Ascending aorta (tissue), 2 donors: ENCODE data around the gene PLA2G6. TPM values are rescaled to one million over a fixed set of nuclear protein-coding genes. Genes with fewer than 3 reads are reported as not detected.
"Not testable (repeated sequence)": the region's sequence is repeated elsewhere in the genome, so short reads cannot be mapped to it uniquely, and the experiment has no call there.

Experiments
- DNase-seq, 2 donors: peaks; one replicate each; pipeline ENCODE4 v3.0.0-alpha.2; 2019; ENCODE audit warnings: low spot score in 2 of 2
- H3K27ac ChIP-seq, 2 donors: fragments of 200-600 bp; sonication (generic); one replicate each; pipeline ENCODE4 v1.5.1; 2016 to 2017; ENCODE audit warnings: mild to moderate bottlenecking in 1 of 2
- H3K27me3 ChIP-seq: fragments of 200-600 bp; sonication (generic); one replicate; pipeline ENCODE4 v1.5.1; 2017
- H3K36me3 ChIP-seq, 2 donors: fragments of 200-600 bp; sonication (generic); one replicate each; pipeline ENCODE4 v1.5.1; 2016
- H3K4me1 ChIP-seq, 2 donors: fragments of 200-600 bp; sonication (generic); one replicate each; pipeline ENCODE4 v1.5.1; 2016 to 2017; ENCODE audit warnings: mild to moderate bottlenecking in 1 of 2
- H3K4me3 ChIP-seq, 2 donors: fragments of 200-600 bp; sonication (generic); one replicate each; pipeline ENCODE4 v1.5.1; 2016 to 2017; ENCODE audit warnings: mild to moderate bottlenecking in 1 of 2
- H3K9me3 ChIP-seq, 2 donors: fragments of 200-600 bp; sonication (generic); one replicate each; pipeline ENCODE4 v1.5.1; 2016
- intact Hi-C: fragments of 100-400 bp; cut with DNase I; formaldehyde crosslinking; loops from one replicate; pipeline ENCODE4 v1.15.1; 2023
- total RNA-seq: library from RNA; depleted of rRNA; stranded (reverse); fragments of >200 nt; gene quantifications from one replicate; pipeline ENCODE4 v1.1.0, GENCODE V29; 2016
- TF ChIP-seq, protein P1 (sequence below), 3 experiments: fragments of 200-600 bp in 2 of 3; fragments of 450-650 bp in 1 of 3; sonication (generic) in 2 of 3; IDR thresholded peaks; one replicate each; pipeline ENCODE4 v1.5.1; 2016 to 2019; ENCODE audit warnings: antibody characterized with exemption in 3 of 3, mild to moderate bottlenecking in 1 of 3, moderate library complexity in 1 of 3

Gene PLA2G6
- total RNA-seq, 1 donor from 2014 or later, result 79.5 TPM

DNA sequence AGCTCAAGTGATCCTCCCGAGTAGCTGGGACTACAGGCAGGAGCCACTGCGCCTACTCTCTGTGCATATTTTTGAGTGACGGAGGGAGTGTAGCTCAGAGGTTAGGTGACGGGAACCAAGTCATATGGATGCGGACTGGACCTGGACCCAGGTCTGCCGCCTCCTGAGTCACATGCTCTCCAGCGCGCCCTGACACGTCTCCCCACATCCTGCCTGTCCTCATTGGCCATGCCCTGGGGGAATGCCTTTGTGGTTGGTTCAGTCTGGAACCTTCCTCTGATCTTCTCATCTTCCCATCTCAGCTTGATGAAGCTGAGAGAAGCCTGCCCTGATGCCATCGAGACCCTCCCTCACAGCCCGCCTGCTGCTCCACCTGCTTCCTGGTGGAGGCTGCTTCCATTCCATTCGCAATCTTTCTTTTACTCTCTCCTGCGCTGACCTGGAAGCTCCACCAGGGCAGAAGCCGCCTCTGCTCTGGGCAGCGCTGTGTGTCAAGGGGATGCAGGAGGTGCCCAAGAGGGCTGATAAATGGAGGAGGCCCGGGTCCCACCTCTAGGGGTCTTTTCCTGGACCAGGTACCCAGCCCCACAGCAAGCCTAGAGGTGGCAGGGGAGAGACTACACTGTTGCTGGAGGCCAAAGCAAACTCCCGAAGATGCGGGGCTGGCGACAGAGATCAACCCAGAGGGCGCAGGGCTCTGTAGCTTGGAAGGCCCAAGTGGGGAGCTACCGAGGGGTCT is 57.2 kb downstream of the PLA2G6 start:
- no peaks in the 10 kb centered on the region for H3K27me3 ChIP-seq
- intact Hi-C loops, result no loop called here
- H3K27ac ChIP-seq, result no peak overlapping the region
- TF ChIP-seq, protein P1, sequence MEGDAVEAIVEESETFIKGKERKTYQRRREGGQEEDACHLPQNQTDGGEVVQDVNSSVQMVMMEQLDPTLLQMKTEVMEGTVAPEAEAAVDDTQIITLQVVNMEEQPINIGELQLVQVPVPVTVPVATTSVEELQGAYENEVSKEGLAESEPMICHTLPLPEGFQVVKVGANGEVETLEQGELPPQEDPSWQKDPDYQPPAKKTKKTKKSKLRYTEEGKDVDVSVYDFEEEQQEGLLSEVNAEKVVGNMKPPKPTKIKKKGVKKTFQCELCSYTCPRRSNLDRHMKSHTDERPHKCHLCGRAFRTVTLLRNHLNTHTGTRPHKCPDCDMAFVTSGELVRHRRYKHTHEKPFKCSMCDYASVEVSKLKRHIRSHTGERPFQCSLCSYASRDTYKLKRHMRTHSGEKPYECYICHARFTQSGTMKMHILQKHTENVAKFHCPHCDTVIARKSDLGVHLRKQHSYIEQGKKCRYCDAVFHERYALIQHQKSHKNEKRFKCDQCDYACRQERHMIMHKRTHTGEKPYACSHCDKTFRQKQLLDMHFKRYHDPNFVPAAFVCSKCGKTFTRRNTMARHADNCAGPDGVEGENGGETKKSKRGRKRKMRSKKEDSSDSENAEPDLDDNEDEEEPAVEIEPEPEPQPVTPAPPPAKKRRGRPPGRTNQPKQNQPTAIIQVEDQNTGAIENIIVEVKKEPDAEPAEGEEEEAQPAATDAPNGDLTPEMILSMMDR (IDR thresholded peaks at IDR 0.05), result no peak
- H3K36me3 ChIP-seq, result no peaks in the 10 kb centered on the region
- H3K9me3 ChIP-seq, result no peaks in the 10 kb centered on the region
- H3K4me3 ChIP-seq, result no peak overlapping the region
- H3K4me1 ChIP-seq, result no peaks in the 10 kb centered on the region
- no peak for DNase-seq

DNA sequence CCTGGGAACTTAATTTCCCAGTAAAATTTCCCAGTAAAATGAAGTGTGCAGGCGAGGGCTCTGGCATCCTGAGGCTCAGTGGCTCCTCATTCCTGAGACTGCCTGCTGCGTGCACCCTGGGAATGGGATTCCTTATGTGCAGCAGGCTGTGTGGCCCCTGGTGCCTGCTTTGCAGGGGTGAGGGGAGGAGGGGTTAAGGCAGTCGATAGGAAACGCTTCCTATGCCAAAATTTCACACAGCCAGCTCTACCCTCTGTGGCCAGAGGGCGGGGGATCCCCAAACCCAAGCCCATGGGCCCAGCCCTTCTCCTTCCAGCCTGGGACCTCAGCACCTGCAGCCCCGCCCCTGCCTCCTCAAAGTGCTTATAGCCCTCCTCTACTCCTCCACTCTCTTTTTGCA is 59.0 kb downstream of the PLA2G6 start:
- Histone ChIP-seq H3K4me1 (no peaks in the 10 kb centered on the region), H3K27me3 (no peaks in the 10 kb centered on the region), H3K9me3 (no peaks in the 10 kb centered on the region), H3K27ac (no peak overlapping the region), H3K4me3 (no peak overlapping the region), H3K36me3 (no peaks in the 10 kb centered on the region)
- TF ChIP-seq, protein P1 (IDR thresholded peaks at IDR 0.05), result no peak
- intact Hi-C loops, result no loop called here
- DNase-seq, result no peak

DNA sequence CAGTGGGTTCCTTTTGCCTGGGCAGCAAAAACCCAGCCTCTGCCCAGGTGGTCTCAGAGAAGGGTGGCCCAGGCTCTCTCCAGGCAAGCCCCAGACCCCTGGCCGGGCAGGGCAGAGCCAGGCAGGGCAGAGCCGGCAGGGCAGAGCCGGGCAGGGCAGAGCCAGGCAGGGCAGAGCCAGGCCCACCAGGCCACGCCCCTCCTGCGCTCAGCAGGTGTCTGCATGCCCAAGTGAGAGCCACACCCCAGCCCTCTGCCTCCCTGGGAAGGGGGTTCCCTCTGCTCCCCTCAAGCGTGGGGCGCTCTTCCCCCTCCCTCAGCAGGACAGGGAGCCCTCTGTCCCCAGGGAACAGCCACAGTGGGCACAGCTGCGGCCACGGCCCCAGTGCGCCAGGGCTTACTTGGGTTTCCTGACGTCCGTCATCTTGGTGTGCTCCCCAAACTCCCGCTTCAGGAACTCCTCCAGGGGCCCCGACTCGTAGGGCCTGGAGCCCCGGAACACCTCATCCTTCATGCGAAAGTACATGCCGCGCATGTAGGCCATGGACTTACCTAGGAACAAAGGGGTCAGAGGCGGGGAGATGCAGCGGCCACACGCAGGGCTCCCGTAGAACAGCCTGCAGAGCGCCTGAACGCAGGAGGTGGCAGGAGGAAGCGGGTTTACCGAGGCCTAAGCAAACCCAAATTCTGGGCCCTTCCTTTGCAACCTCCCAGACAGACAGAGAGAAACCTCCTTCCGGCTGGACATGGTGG is 61.1 kb downstream of the PLA2G6 start:
- DNase-seq, result no peak
- no peaks in the 10 kb centered on the region for H3K27me3 ChIP-seq
- no peak overlapping the region for H3K27ac ChIP-seq
- H3K36me3 ChIP-seq, result no peaks in the 10 kb centered on the region
- H3K9me3 ChIP-seq, result no peaks in the 10 kb centered on the region
- no peak overlapping the region for H3K4me3 ChIP-seq
- TF ChIP-seq, protein P1 (IDR thresholded peaks at IDR 0.05), result no peak
- intact Hi-C loops, result no loop called here
- H3K4me1 ChIP-seq, result no peaks in the 10 kb centered on the region

DNA sequence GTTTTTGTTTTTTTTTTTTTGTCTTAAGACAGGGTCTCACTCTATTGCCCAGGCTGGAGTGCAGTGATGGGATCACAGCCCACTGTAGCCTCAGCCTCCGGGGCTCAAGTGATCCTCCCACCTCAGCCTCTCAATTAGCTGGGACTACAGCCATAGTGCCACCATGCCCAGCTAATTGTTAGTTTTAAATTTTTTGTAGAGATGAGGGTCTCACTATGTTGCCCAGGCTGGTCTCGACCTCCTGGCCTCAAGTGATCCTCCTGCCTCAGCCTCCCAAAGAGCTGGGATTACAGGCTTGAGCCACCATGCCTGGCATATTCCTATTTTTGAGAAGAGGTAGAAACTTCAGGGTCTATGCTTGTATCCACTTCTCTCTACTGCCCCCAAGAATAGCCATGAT is 62.9 kb downstream of the PLA2G6 start:
- H3K4me3 ChIP-seq, H3K36me3 ChIP-seq, DNase-seq, H3K9me3 ChIP-seq, H3K27ac ChIP-seq, H3K27me3 ChIP-seq, H3K4me1 ChIP-seq, intact Hi-C loops: not testable (repeated sequence)

DNA sequence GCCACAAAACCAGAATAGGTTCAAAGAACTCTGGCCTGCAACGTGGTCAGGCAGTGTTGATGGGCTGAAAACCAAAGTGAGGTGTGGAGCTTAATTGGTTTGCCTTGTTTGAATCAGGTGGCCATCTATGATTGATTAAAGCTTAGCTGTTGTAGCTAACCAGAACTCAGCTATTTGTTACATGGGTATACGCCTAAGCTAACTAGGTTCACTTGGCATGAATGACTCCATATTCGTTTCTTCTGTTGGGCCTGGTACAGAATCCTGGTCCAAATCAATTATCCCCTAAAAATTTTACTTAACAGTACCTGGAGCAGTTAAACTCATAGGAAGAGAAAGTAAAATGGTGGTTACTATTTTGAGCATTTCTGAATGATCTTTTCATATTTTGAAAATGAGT is 63.4 kb downstream of the PLA2G6 start:
- Histone ChIP-seq H3K9me3 (no peaks in the 10 kb centered on the region), H3K27me3 (no peaks in the 10 kb centered on the region), H3K4me3 (no peak overlapping the region), H3K27ac (no peak overlapping the region), H3K4me1 (peaks cover 0 to 7% of the 10 kb centered on the region in 2 donors), H3K36me3 (no peaks in the 10 kb centered on the region)
- TF ChIP-seq, protein P1 (IDR thresholded peaks at IDR 0.05), result no peak
- DNase-seq, result no peak
- intact Hi-C loops, result no loop called here

DNA sequence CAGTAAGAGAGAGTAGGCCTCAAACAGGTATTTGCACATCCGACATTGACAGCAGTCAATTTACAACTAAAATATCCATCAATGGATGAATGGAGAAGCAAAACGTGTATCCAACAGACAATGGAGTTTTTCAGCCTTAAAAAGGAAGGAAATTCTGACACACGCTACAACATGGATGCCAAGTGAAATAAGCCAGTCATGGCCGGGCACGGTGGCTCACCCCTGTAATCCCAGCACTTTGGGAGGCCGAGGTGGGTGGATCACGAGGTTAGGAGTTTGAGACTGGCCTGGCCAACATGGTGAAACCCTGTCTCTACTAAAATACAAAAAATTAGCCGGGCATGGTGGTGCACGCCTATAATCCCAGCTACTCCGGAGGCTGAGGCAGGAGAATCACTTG is 64.1 kb downstream of the PLA2G6 start:
- intact Hi-C loops, H3K27me3 ChIP-seq, H3K4me3 ChIP-seq, H3K4me1 ChIP-seq, H3K27ac ChIP-seq, H3K9me3 ChIP-seq, H3K36me3 ChIP-seq, DNase-seq: not testable (repeated sequence)
